Adrenal gland (tissue), 12 donors: ENCODE data around the gene PTPRD. TPM values are rescaled to one million over a fixed set of nuclear protein-coding genes. Genes with fewer than 3 reads are reported as not detected.

Experiments used
- DNase-seq, 7 donors: peaks; one replicate each; pipeline ENCODE4 v3.0.0-alpha.2; 2019 to 2020
- H3K27ac ChIP-seq, 5 donors: fragments of 200-600 bp; sonication (generic) in 4 of 5; 1 replicate in 3 of 5; 2 replicates in 2 of 5; pipeline versions ENCODE4 v1.5.1 to v1.8.0; 2016 to 2020; ENCODE audit warnings: mild to moderate bottlenecking in 1 of 5
- H3K27me3 ChIP-seq: fragments of 200-600 bp; 2 replicates; pipeline ENCODE4 v1.8.0; 2021
- H3K36me3 ChIP-seq, 2 donors: fragments of 200-600 bp; replicated peaks in 1 of 2; 1 replicate in 1 of 2; 2 replicates in 1 of 2; pipeline versions ENCODE4 v1.5.1 to v1.8.0; 2018 to 2022
- H3K4me1 ChIP-seq, 2 donors: fragments of 200-600 bp; replicated peaks in 1 of 2; 1 replicate in 1 of 2; 2 replicates in 1 of 2; pipeline versions ENCODE4 v1.5.1 to v1.8.0; 2018 to 2021
- H3K4me3 ChIP-seq, 4 donors: fragments of 200-600 bp; sonication (generic) in 3 of 4; one replicate each; pipeline ENCODE4 v1.5.1; 2016 to 2018
- H3K9me3 ChIP-seq, 3 donors: fragments of 200-600 bp; sonication (generic) in 1 of 3; replicated peaks in 1 of 3; 1 replicate in 2 of 3; 2 replicates in 1 of 3; pipeline versions ENCODE4 v1.5.1 to v1.8.0; 2016 to 2021
- CTCF ChIP-seq, 6 experiments: fragments of 450-650 bp in 4 of 6; fragments of 200-600 bp in 2 of 6; sonication (generic) in 1 of 6; IDR thresholded peaks; 1 replicate in 5 of 6; 2 replicates in 1 of 6; pipeline versions ENCODE4 v1.5.1 to v1.8.0; 2016 to 2021; ENCODE audit warnings: antibody characterized with exemption in 6 of 6, mild to moderate bottlenecking in 2 of 6, moderate library complexity in 1 of 6
- POLR2A ChIP-seq, 2 donors: fragments of 450-650 bp; IDR thresholded peaks; one replicate each; pipeline ENCODE4 v1.6.1; 2017; ENCODE audit warnings: antibody characterized with exemption in 2 of 2, mild to moderate bottlenecking in 2 of 2, moderate library complexity in 1 of 2
- WGBS, 4 donors: extraction: QIAGEN DNeasy Blood & Tissue Kit in 2 of 4; methylation state at CpG; one replicate each; pipeline versions ENCODE4 v1.1.5 to v1.1.7; 2013 to 2017; 5-methylcytosine and 5-hydroxymethylcytosine counted together
- intact Hi-C, 2 donors: fragments of 100-400 bp; cut with DNase I; formaldehyde crosslinking; loops; one replicate each; pipeline versions ENCODE4 v1.14.1 to v1.15.0; 2022 to 2023
- polyA plus RNA-seq, 3 donors: library from polyadenylated mRNA; stranded (reverse); fragments of 200-250 nt in 2 of 3; fragments of 350-450 nt in 1 of 3; fragmentation: Illumina TruSeq in 1 of 3; extraction: RNeasy Lipid Tissue Mini Kit (QIAGEN cat#74804) in 1 of 3; gene quantifications; one replicate each; pipeline ENCODE4 v1.2.3, GENCODE V29; 2013 to 2014
- total RNA-seq, 9 donors: library from RNA; depleted of rRNA in 4 of 9; stranded (reverse); fragments of >200 nt in 4 of 9; fragments of 120-200 nt in 1 of 9; fragmentation: NEBNext Ultra II Directional in 1 of 9; extraction: Animal tissue kit (Norgen Biotek cat#: 25700) in 1 of 9; gene quantifications; one replicate each; pipeline versions ENCODE4 v1.1.0 to v1.2.4, GENCODE V29; 2013 to 2023
- donor health status: healthy with polysubstance abuse.
- donor health status: Bipolar disorder and iron deficiency.
- donor health status: DM: yes; HTN: yes; CAD: no.
- donor health status: DM: no; HTN: no; CAD: no.
- donor health status: DM: no; HTN: no; CAD: no.
- donor health status: DM: yes; HTN: yes; CAD: no.

The PTPRD gene
- total and polyA plus RNA-seq, 12 donors, result 0.61 to 71.2 (median 4.5) TPM

DNA sequence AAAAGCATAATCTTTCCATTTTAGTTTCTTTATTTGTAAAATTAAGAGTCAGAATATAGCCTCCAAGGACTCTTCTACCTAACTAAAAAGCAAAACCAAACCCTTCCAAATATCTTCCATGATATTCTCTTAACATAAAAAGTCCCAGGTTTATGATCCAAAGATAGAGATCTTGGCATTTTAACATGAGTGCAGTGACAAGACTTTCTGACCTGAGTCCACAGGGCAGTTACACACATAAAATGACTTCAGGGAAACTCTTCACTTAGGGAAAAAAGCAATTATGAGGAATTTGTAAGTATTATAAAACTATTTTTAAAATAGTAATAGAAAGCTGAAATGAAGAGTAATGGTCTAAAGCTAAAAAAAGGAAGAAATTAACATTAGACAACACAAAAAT, 2040.6 kb downstream of the PTPRD start:
- no peaks in the 10 kb centered on the region for H3K9me3 ChIP-seq
- no peaks in the 10 kb centered on the region for H3K27me3 ChIP-seq
- no peak overlapping the region for H3K4me3 ChIP-seq
- intact Hi-C loops, result no loop called here
- no peaks in the 10 kb centered on the region for H3K4me1 ChIP-seq
- TF ChIP-seq CTCF (IDR thresholded peaks at IDR 0.05) (no peak), POLR2A (IDR thresholded peaks at IDR 0.05) (no peak)
- no peak for DNase-seq
- no peak overlapping the region for H3K27ac ChIP-seq
- no peaks in the 10 kb centered on the region for H3K36me3 ChIP-seq

- Histone ChIP-seq H3K36me3 (no peaks in the 10 kb centered on the region), H3K27me3 (no peaks in the 10 kb centered on the region), H3K4me3 (no peak overlapping the region), H3K9me3 (no peaks in the 10 kb centered on the region), H3K4me1 (no peaks in the 10 kb centered on the region), H3K27ac (no peak overlapping the region)
- no peak for DNase-seq
- intact Hi-C loops, result no loop called here
- TF ChIP-seq POLR2A (IDR thresholded peaks at IDR 0.05) (no peak), CTCF (IDR thresholded peaks at IDR 0.05) (no peak)
- WGBS, 4 donors, result 64 to 78% (median 75%) methylated on average over 2 of the region's 2 CpGs
Observed at GRCh38 chr9:8571643-8572042, 2041.2 kb downstream of the PTPRD start.

DNA sequence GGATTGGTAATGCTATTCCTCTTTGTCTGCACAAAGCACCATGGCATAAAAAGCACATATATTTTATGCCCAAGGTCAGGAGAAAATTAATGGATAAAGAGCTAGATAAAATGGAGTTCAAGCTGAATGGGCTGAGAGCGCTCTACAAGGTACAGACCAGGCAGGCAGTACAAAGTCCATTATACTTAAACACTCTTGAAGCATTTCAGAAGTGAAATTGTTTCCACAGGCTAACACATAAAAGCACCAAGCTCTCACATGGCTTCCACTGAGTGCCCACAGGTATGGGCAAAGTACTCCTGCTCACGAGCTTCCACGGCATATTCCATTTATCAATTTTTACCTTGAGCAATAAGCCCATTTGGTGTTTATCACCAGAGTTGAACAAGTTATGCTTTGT, 2042.0 kb downstream of the PTPRD start:
- H3K4me1 ChIP-seq, result no peaks in the 10 kb centered on the region
- TF ChIP-seq CTCF (IDR thresholded peaks at IDR 0.05) (no peak), POLR2A (IDR thresholded peaks at IDR 0.05) (no peak)
- H3K9me3 ChIP-seq, result no peaks in the 10 kb centered on the region
- no peak overlapping the region for H3K27ac ChIP-seq
- no peak overlapping the region for H3K4me3 ChIP-seq
- H3K36me3 ChIP-seq, result no peaks in the 10 kb centered on the region
- no peak for DNase-seq
- H3K27me3 ChIP-seq, result no peaks in the 10 kb centered on the region
- WGBS, 4 donors, result 81 to 85% (median 84%) methylated on average over 3 of the region's 3 CpGs
- intact Hi-C loops, result no loop called here

GRCh38 chr9:8569823-8570222, 2043.0 kb downstream of the PTPRD start:
- TF ChIP-seq CTCF (IDR thresholded peaks at IDR 0.05) (no peak), POLR2A (IDR thresholded peaks at IDR 0.05) (no peak)
- no peak overlapping the region for H3K27ac ChIP-seq
- 80 to 89% (median 85%) methylated on average over 4 of the region's 4 CpGs for WGBS, 4 donors
- intact Hi-C loops, result no loop called here
- no peaks in the 10 kb centered on the region for H3K4me1 ChIP-seq
- H3K4me3 ChIP-seq, result no peak overlapping the region
- no peaks in the 10 kb centered on the region for H3K27me3 ChIP-seq
- H3K9me3 ChIP-seq, result no peaks in the 10 kb centered on the region
- no peaks in the 10 kb centered on the region for H3K36me3 ChIP-seq
- DNase-seq, result no peak
